ENCODE measurements around the gene OR7E24. TPM values are rescaled to one million over a fixed set of nuclear protein-coding genes. Genes with fewer than 3 reads are reported as not detected.
"Not testable (repeated sequence)": the region's sequence is repeated elsewhere in the genome, so short reads cannot be mapped to it uniquely, and the experiment has no call there.

OR7E24 gene
- total RNA-seq = not detected

DNA sequence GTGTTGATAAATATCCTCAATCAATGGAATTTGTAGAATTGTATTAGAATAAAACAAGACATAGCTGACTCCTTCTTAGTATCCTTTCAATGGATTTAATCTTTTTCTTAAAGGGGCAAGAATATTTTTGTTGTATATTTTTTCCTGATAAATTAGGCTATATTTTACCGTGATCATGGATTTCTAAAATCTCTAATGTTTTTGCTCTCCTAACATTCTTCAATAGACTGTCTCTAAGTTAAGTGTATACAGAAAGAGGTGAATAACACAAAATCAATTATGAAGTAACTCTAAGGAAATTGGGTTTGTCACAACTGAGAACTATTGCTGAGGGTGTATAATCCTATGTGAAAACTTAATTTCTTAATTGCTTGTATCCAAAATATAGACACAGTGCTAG, at the start of gene OR7E24:
Gene OR7E24, plus strand, starts transcription at position 301 of the 400 bp plus-strand sequence. CDS start 114 bp downstream, outside the sequence.
- H3K36me3 Mint-ChIP-seq = no peaks in the 10 kb centered on the region
- H3K9me3 Mint-ChIP-seq = no peaks in the 10 kb centered on the region
- no peaks in the 10 kb centered on the region for H3K4me1 Mint-ChIP-seq
- H3K4me3 Mint-ChIP-seq = no peak within 1 kb of the TSS
- peaks cover 8% of the 10 kb centered on the region for H3K27me3 Mint-ChIP-seq
- no peak for DNase-seq
- H3K27ac Mint-ChIP-seq = no peak within 1 kb of the TSS

DNA sequence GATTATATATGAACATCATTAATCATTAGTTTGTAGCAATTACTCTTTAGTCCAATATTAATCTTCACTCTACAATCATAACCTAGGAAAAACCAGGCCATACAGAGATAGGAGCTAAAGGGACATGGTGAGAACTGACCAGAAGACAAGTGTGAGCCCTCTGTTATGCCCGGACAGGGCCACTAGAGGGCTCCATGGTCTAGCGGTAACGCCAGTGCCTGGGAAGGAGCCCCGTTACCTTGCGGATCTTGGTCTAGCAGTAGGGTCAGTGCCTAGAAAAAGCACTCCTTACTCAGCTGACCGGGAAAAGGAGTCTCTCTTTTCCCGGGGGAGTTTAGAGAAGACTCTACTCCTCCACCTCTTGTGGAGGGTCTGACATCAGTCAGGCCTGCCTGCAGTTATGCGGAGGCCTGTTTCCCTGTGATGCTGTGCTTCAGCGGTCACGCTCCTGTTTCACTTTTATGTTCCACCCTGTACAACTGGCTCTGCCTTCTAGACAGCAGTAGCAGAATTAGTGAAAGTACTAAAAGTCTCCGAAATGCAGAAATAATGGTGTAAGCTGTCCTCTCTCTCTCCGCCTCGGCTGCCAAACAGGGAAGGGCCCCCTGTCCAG, 45.1 kb upstream of the OR7E24 start:
- peak; percentile 65 for DNase-seq
- no peaks in the 10 kb centered on the region for H3K36me3 Mint-ChIP-seq
- H3K27me3 Mint-ChIP-seq = peaks cover 17% of the 10 kb centered on the region
- H3K4me3 Mint-ChIP-seq = peak overlapping the region; percentile 51
- H3K27ac Mint-ChIP-seq = no peak overlapping the region
- no peaks in the 10 kb centered on the region for H3K4me1 Mint-ChIP-seq
- no peaks in the 10 kb centered on the region for H3K9me3 Mint-ChIP-seq

- H3K27me3 Mint-ChIP-seq = peaks cover 26% of the 10 kb centered on the region
- H3K9me3 Mint-ChIP-seq = peaks cover 5% of the 10 kb centered on the region
- no peaks in the 10 kb centered on the region for H3K4me1 Mint-ChIP-seq
- H3K4me3 Mint-ChIP-seq = no peak within 1 kb of the TSS
- H3K27ac Mint-ChIP-seq = no peak within 1 kb of the TSS
- DNase-seq = no peak
- H3K36me3 Mint-ChIP-seq = no peaks in the 10 kb centered on the region
Measured at GRCh38 chr19:9219489-9219888, 31.2 kb upstream of the OR7E24 start, which contains the start of gene OR7D4. Gene OR7D4, minus strand, starts transcription at chr19:9219589. Its CDS starts 4,752 bp downstream, at chr19:9214837.

DNA sequence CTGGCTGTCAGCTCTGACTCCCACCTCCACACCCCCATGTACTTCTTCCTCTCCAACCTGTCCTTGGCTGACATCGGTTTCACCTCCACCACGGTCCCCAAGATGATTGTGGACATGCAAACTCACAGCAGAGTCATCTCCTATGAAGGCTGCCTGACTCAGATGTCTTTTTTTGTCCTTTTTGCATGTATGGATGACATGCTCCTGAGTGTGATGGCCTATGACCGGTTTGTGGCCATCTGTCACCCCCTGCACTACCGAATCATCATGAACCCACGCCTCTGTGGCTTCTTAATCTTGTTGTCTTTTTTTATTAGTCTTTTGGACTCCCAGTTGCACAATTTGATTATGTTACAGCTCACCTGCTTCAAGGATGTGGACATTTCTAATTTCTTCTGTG, 506 bp downstream of the OR7E24 start:
- no peaks in the 10 kb centered on the region for H3K4me1 Mint-ChIP-seq

DNA sequence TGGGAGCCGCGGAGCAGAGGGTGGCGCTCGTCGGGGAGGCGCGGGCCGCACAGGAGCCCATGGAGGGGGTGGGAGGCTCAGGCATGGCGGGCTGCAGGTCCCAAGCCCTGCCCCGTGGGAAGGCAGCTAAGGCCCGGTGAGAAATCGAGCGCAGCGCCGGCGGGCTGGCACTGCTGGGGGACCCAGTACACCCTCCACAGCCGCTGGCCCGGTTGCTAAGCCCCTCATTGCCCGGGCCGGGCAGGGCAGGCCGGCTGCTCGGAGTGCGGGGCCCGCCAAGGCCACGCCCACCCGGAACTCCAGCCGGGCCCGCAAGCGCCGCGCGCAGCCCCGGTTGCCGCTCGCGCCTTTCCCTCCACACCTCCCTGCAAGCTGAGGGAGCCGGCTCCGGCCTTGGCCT, 32.8 kb downstream of the OR7E24 start:
- DNase-seq = peak; percentile 58
- peaks cover 25% of the 10 kb centered on the region for H3K9me3 Mint-ChIP-seq
- H3K36me3 Mint-ChIP-seq = peaks cover 22% of the 10 kb centered on the region
- peak overlapping the region; percentile 77 for H3K4me3 Mint-ChIP-seq
- H3K27me3 Mint-ChIP-seq, H3K4me1 Mint-ChIP-seq, H3K27ac Mint-ChIP-seq: not testable (repeated sequence)

More for the DNA sequence above, 506 bp downstream of the OR7E24 start:
- DNase-seq = no peak
- no peak overlapping the region for H3K27ac Mint-ChIP-seq
- no peaks in the 10 kb centered on the region for H3K9me3 Mint-ChIP-seq
- H3K36me3 Mint-ChIP-seq = no peaks in the 10 kb centered on the region
- peaks cover 8% of the 10 kb centered on the region for H3K27me3 Mint-ChIP-seq
- no peak overlapping the region for H3K4me3 Mint-ChIP-seq

DNA sequence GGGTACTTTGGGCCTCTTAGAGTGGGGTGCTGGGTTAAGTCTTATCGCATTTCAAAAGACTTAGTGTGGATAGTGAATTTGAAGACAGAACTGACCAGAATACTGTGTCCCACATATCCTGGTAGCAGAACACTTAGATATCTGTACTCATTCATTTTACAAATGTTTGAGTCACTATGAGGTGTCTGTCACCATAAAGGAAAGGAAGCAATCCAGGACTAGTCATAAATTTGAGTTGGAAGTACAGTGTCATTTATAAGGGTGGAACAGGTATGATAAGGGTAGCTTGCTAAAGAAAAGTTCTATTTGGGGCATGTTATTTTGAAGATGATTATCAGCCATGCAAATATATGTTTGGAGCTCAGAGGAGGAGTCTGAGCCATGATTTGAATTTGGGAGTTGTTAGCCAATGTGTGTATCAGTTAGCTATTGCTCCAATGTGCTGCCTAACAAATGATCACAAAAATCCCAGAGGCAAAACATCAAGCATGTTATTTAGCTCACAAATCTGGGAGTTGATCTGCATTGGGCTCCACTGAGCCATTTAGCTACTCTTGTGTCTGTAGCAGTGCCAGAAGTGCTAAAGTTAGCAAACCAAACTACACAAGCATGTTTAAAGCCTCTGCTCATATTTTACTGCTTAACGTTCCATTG, 38.6 kb downstream of the OR7E24 start:
- H3K27ac Mint-ChIP-seq = no peak overlapping the region
- no peaks in the 10 kb centered on the region for H3K27me3 Mint-ChIP-seq
- H3K36me3 Mint-ChIP-seq = peaks cover 60% of the 10 kb centered on the region
- H3K4me1 Mint-ChIP-seq = no peaks in the 10 kb centered on the region
- peaks cover 44% of the 10 kb centered on the region for H3K9me3 Mint-ChIP-seq
- no peak for DNase-seq
- H3K4me3 Mint-ChIP-seq = no peak overlapping the region

DNA sequence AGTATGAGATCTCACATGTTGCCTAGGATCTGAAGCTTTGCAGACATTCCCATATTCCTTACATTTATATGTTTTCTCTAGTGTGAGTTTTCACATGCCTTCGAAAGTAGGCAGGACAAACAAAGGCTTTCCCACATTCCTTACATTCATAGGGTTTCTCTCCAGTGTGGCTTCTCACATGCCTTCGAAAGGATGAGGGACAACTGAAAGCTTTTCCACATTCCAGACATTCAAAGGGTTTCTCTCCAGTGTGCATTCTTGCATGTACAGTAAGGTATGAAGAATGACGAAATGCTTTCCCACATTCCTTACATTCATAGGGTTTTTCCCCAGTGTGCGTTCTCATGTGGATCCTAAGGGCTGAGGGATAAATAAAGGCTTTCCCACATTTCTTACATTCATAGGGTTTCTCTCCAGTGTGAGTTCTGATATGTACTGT, 44.7 kb downstream of the OR7E24 start:
- H3K4me3 Mint-ChIP-seq = no peak overlapping the region
- H3K9me3 Mint-ChIP-seq = peaks cover 59% of the 10 kb centered on the region
- no peak for DNase-seq
- H3K27ac Mint-ChIP-seq = no peak overlapping the region
- peaks cover 90% of the 10 kb centered on the region for H3K36me3 Mint-ChIP-seq
- H3K27me3 Mint-ChIP-seq = no peaks in the 10 kb centered on the region
- H3K4me1 Mint-ChIP-seq = no peaks in the 10 kb centered on the region

- no peaks in the 10 kb centered on the region for H3K4me1 Mint-ChIP-seq
- H3K4me3 Mint-ChIP-seq = no peak overlapping the region
- no peaks in the 10 kb centered on the region for H3K27me3 Mint-ChIP-seq
- H3K9me3 Mint-ChIP-seq = peaks cover 64% of the 10 kb centered on the region
- no peak for DNase-seq
- peaks cover 93% of the 10 kb centered on the region for H3K36me3 Mint-ChIP-seq
- no peak overlapping the region for H3K27ac Mint-ChIP-seq
Measured at GRCh38 chr19:9296336-9296735, 45.6 kb downstream of the OR7E24 start.

Other genes with a start within 250 kb of the OR7E24 start
- not detected for gene MUC16, start 240.5 kb upstream of the OR7E24 start, total RNA-seq
- gene OR1M1, start 163.9 kb upstream of the OR7E24 start, total RNA-seq = not detected
- gene OR7G2, start 143.5 kb upstream of the OR7E24 start, total RNA-seq = not detected
- gene OR7G1, start 135.2 kb upstream of the OR7E24 start, total RNA-seq = not detected
- not detected for gene OR7G3, start 124.0 kb upstream of the OR7E24 start, total RNA-seq
- 10 to 100 TPM; 53.4 to 58.2 TPM for gene ZNF317, start 110.5 kb upstream of the OR7E24 start, total RNA-seq
- not detected for gene OR7D2, start 72.0 kb upstream of the OR7E24 start, total RNA-seq
- gene OR7D4, start 31.3 kb upstream of the OR7E24 start, total RNA-seq = not detected
- 1 to 10 TPM; 4.6 to 5.1 TPM for gene ZNF699, start 58.9 kb downstream of the OR7E24 start, total RNA-seq
- 10 to 100 TPM; 13.0 to 14.9 TPM for gene ZNF559, start 73.2 kb downstream of the OR7E24 start, total RNA-seq
- 1 to 10 TPM in 1 of 2 experiments, under 1 TPM in 1; 0.74 to 1.0 TPM for gene ZNF177, start 112.1 kb downstream of the OR7E24 start, total RNA-seq
- gene ZNF266, start 184.6 kb downstream of the OR7E24 start, total RNA-seq = 10 to 100 TPM; 30.9 to 31.3 TPM
- gene ZNF560, start 247.7 kb downstream of the OR7E24 start, total RNA-seq = under 1 TPM; 0.28 to 0.60 TPM

All from activated naive CD8-positive, alpha-beta T cell treated with anti-CD3 and anti-CD28 coated beads for 36 hours (primary cell).